Fibroblast of mammary gland (primary cell): Measurements from ENCODE around the gene DNASE1L1.

Experiments
- DNase-seq: peaks from one replicate; pipeline ENCODE4 v3.0.0-alpha.2; 2010; ENCODE audit warnings: low read depth
- H3K4me3 ChIP-seq: 2 replicates; pipeline ENCODE4 v1.5.1; 2011; ENCODE audit warnings: low read depth, mild to moderate bottlenecking, low read length, moderate library complexity; ENCODE audit not compliant: control insufficient read depth
- TF ChIP-seq, protein P1 (sequence below): conservative IDR thresholded peaks from 2 replicates; pipeline ENCODE4 v1.5.1; 2011; ENCODE audit warnings: low read depth, low read length, inconsistent platforms; ENCODE audit not compliant: control insufficient read depth, insufficient read depth

The DNASE1L1 gene

DNA sequence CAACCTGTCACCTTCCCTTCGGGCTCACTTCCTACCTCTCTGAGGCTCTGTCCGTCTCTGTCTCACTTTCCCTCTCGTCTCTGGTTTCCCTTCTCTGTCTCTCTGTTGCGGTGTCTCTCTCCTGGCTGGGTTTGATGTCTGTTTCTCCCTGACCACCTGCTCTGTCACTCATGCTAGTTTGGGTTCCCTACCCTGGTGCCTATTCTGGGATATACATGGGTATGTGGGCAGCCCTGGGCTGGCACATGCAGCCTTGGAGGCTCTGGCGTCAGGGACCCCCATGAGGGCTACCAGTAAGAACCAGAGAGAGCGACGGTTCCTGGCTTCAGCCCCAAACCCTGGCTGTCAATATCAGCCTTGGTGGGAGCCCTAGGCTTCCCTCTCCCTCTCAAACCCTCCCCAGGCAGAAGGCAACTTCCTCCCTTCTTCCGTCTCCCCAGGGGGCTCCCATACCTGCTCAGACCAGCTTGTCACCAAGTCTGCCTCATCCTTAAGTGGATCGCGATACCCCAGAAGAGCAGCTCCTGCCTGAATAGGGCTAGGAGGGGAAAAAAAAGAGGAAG, 314 bp downstream of the DNASE1L1 start:
- TF ChIP-seq, protein P1, sequence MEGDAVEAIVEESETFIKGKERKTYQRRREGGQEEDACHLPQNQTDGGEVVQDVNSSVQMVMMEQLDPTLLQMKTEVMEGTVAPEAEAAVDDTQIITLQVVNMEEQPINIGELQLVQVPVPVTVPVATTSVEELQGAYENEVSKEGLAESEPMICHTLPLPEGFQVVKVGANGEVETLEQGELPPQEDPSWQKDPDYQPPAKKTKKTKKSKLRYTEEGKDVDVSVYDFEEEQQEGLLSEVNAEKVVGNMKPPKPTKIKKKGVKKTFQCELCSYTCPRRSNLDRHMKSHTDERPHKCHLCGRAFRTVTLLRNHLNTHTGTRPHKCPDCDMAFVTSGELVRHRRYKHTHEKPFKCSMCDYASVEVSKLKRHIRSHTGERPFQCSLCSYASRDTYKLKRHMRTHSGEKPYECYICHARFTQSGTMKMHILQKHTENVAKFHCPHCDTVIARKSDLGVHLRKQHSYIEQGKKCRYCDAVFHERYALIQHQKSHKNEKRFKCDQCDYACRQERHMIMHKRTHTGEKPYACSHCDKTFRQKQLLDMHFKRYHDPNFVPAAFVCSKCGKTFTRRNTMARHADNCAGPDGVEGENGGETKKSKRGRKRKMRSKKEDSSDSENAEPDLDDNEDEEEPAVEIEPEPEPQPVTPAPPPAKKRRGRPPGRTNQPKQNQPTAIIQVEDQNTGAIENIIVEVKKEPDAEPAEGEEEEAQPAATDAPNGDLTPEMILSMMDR: no peak
- H3K4me3 ChIP-seq: peak overlapping the region; percentile 47
- DNase-seq: no peak

DNA sequence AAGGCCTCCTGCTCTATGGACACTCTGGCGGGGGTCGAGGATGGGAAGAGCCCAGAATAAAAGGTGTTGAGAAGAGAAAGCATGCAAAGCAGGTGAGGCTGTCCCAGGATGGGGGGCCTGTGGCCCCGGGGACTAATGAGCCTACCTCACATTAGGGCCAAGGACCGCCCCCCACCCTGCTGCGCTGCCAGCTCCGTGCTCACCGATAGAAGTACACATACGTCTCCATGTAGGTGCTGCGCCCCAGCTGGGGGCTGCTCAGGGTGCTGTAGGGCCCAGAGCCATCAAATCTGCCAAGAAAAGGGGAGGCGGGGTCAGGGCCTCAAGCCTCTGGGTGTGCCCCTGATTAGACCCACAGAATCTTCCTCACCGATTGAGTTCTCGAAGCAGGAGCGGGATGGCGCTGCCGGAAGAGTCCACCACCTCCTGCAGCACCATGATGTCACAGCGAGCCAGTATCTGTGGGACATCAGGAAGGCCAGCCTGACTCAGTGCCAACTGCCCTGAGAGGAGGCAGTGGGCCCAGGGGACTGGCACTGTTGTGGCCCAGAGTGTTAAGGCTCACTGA, 4.3 kb downstream of the DNASE1L1 start:
- no peak for DNase-seq
- TF ChIP-seq, protein P1: no peak
- H3K4me3 ChIP-seq: no peak overlapping the region

DNA sequence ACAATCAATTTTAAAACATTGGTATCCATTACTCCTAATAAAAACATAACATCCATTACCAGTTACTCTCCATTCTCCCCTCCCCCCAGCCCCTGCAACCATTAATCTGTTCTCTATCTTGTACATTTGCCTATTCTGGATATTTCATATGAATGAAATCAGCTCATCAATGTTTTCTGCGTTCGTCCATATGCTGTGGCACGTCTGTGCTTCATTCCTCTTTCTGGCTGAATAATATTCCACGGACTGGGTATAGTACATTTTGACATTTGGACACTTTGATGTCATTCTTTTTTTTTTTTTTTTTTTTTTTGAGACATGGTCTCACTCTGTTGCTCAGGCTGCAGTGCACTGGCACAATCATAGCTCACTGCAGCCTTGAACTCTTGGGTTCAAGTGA, 5.2 kb downstream of the DNASE1L1 start:
- H3K4me3 ChIP-seq: no peak overlapping the region
- TF ChIP-seq, protein P1: no peak
- no peak for DNase-seq

DNA sequence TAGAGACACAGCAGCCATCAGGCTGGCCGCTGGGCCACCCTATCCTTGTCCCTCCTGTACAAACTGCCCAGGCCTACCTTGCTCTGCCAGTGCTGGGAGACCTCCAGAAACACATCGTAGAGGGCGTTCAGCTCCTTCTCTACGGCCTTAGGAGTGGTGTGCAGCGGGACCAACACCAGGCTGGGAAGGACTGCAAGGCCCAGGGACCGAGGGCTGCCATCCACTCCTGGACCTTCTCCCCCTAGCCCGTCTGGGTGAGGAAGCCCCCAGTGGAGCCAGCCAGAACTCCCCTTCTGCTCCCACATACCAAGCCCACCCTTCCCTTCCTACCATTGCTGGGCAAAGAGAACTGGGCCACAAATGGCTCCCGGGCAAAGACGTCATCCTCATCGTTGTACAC, 5.9 kb downstream of the DNASE1L1 start:
- DNase-seq: no peak
- no peak overlapping the region for H3K4me3 ChIP-seq
- TF ChIP-seq, protein P1: no peak

DNA sequence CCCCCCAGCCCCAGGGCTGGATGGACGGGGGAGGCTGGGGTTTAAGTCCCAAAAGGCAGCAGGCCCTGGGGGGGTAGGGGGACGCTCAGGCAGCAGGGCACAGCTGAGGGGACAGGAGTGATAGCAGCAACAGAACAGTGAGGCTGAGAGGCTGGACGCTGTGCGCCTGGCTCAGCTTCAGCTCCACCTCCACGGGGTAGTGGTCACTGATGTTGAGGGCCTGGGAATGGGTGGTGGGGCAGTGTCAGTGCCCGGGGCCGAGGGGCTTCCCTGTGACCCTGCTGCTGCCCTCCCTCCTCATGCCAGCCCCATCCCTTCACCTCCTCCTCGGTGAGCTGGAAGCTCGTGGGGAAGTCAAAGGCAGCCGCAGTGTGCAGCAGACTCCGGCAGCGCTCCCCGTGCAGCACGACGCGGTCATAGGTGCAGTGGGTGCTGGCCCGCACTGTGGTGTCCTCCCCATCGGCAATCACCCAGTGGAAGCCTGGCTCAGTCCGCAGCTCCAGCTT, 6.4 kb downstream of the DNASE1L1 start:
- TF ChIP-seq, protein P1: no peak
- DNase-seq: no peak
- H3K4me3 ChIP-seq: no peak overlapping the region

DNA sequence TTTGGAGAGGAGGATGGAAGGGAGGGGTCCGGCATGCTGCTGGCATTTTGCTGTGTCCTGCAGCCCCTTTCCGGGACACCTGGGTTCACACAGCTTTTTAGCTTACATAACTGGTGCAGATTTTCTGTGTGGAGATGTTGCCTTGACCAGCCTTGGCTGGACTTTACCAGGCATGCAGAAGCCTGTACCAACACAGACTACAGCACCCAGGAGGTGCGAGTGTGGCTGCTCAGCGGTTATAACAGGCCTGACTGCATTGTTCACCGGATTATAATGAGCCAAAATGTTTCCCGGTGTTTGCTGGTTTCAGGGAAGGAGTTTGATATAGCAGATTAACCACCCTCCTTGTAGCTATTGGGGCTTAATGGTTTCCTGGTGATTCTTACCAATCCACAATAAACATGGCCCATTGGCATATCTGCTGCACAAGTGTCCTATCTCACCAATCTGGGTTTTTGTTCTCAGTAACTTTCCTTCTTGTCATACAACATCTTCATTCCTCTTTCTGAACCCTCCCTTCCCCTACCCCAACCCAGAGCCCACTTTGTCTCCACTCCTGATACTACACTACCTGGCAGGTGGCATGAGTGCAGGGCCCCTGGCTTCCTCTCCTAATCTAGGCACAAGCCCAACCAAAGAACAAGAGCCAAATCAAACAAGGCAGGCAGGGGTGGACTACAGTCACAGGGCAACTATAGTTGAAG, 7.0 kb downstream of the DNASE1L1 start:
- TF ChIP-seq, protein P1: no peak
- DNase-seq: no peak
- no peak overlapping the region for H3K4me3 ChIP-seq
